ENCODE measurements around the gene FREM3.
A peak's percentile ranks its signal among the peaks of the same experiment; 100 is the strongest.
"Not testable (repeated sequence)": the region's sequence is repeated elsewhere in the genome, so short reads cannot be mapped to it uniquely, and the experiment has no call there.

Gene FREM3

GRCh38 chr4:143564472-143564871 is 136.0 kb downstream of the FREM3 start:
- DNase-seq, result no peak

GRCh38 chr4:143559757-143560147 is 140.7 kb downstream of the FREM3 start:
- peak; percentile 49 for DNase-seq

GRCh38 chr4:143558823-143559756 is 141.4 kb downstream of the FREM3 start:
- peak; percentile 74 for DNase-seq

GRCh38 chr4:143558286-143558685 is 142.2 kb downstream of the FREM3 start:
- DNase-seq, result no peak

- DNase-seq, result no peak
Measured at GRCh38 chr4:143555676-143556075, 144.8 kb downstream of the FREM3 start.

GRCh38 chr4:143554728-143555597 is 145.5 kb downstream of the FREM3 start:
- peak; percentile 36 for DNase-seq

GRCh38 chr4:143549928-143550327 is 150.5 kb downstream of the FREM3 start:
- DNase-seq, result no peak

GRCh38 chr4:143539670-143540023 is 160.8 kb downstream of the FREM3 start:
- peak; percentile 25 for DNase-seq

GRCh38 chr4:143538979-143539669 is 161.4 kb downstream of the FREM3 start:
- DNase-seq, result no peak

GRCh38 chr4:143531788-143532491 is 168.5 kb downstream of the FREM3 start:
- DNase-seq, result no peak

- DNase-seq, result no peak
Measured at GRCh38 chr4:143531380-143531779, 169.1 kb downstream of the FREM3 start.

- not testable (repeated sequence) for DNase-seq
Measured at GRCh38 chr4:143528046-143528445, 172.4 kb downstream of the FREM3 start.

Data from stimulated activated CD4-positive, alpha-beta T cell treated with anti-CD3 and anti-CD28 coated beads, Interleukin-1b, Interleukin-23, amount 100 ng/mL, for 48 hours (primary cell).